ENCODE data around the gene LYPD6B. TPM values are rescaled to one million over a fixed set of nuclear protein-coding genes. Genes with fewer than 3 reads are reported as not detected.

The LYPD6B gene
- total RNA-seq, 1 experiment from 2014 or later, result 2.0 TPM

DNA sequence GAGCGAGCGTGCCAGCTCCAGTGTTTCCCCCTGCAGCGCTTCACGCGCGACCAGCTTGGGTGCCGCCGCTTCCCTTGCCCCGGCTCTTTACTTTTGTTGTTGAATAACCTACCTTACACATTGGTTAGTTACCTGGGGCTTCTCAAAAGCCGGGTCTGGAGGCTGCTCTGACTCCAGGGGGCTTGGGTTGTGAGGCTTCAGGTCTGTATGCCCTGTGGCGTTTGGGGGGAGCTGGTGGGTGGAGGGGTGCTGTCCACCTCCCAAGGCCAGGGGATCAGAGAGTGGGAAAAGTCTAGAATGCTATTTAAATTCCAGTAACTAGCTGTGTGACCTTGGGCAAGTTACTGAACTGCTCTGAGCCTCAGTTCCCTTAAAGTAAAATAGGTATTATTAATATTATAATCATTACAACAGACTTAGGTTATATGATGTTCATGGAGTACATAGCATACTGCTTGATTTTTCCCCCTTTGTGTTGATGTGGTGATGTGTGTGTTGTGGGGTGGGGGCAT, 770 bp downstream of the LYPD6B start:
- WGBS (ENCODE audit: extremely low coverage, insufficient read length, low lambda C conversion rate), result no CpG with 5 or more reads among the region's 11 CpGs
- H4K91ac ChIP-seq (ENCODE audit: insufficient read length, low read depth, low read length), result no peak overlapping the region
- H3K36me3 Mint-ChIP-seq (ENCODE audit: insufficient read depth in 1 of 3, low read depth in 3 of 3), result no peaks in the 10 kb centered on the region
- no peak overlapping the region for H2BK12ac ChIP-seq (ENCODE audit: insufficient read length, low read depth, low read length)
- H2AK5ac ChIP-seq (ENCODE audit: insufficient read length, low read length), result no peak overlapping the region
- peaks cover 9% of the 10 kb centered on the region in 2 experiments for H3K4me1 Mint-ChIP-seq
- no peaks in the 10 kb centered on the region for H3K79me2 ChIP-seq (ENCODE audit: insufficient read depth, low read length)
- no peaks in the 10 kb centered on the region for H4K20me1 ChIP-seq (ENCODE audit: control insufficient read depth, insufficient read depth, insufficient read length)
- H4K8ac ChIP-seq (replicated peaks; ENCODE audit: insufficient read length, low read depth, low read length), result no peak overlapping the region
- no peak overlapping the region for H2BK5ac ChIP-seq (ENCODE audit: insufficient read length, low read length)
- H3K9me3 Mint-ChIP-seq, result no peaks in the 10 kb centered on the region
- DNase-seq, result no peak
- H3K18ac ChIP-seq (ENCODE audit: insufficient read length, low read depth, low read length), result no peak overlapping the region
- 0 out of 2 replicates have a peak overlapping the region, but pooled peaks have one; percentile 21 for H3K14ac ChIP-seq (ENCODE audit: insufficient read depth, low read length)
- H3K56ac ChIP-seq (ENCODE audit: insufficient read length, low read depth, low read length), result no peak overlapping the region
- no peak overlapping the region for H3K9ac ChIP-seq (ENCODE audit: extremely low read depth, insufficient read length, low read length)
- peak overlapping the region; percentile 71 to 87 for H3K4me3 Mint-ChIP-seq
- no peaks in the 10 kb centered on the region for H3K9me3 ChIP-seq (ENCODE audit: control insufficient read depth, low read depth, low read length)
- H3K23me2 ChIP-seq (ENCODE audit: insufficient read length, low read depth, low read length, poor library complexity, severe bottlenecking), result peaks cover 7% of the 10 kb centered on the region
- H3K4ac ChIP-seq (ENCODE audit: low read depth, low read length), result no peak overlapping the region
- H3K27ac ChIP-seq (ENCODE audit: insufficient read length, low read depth, low read length), result no peak overlapping the region
- TF ChIP-seq, protein P1, sequence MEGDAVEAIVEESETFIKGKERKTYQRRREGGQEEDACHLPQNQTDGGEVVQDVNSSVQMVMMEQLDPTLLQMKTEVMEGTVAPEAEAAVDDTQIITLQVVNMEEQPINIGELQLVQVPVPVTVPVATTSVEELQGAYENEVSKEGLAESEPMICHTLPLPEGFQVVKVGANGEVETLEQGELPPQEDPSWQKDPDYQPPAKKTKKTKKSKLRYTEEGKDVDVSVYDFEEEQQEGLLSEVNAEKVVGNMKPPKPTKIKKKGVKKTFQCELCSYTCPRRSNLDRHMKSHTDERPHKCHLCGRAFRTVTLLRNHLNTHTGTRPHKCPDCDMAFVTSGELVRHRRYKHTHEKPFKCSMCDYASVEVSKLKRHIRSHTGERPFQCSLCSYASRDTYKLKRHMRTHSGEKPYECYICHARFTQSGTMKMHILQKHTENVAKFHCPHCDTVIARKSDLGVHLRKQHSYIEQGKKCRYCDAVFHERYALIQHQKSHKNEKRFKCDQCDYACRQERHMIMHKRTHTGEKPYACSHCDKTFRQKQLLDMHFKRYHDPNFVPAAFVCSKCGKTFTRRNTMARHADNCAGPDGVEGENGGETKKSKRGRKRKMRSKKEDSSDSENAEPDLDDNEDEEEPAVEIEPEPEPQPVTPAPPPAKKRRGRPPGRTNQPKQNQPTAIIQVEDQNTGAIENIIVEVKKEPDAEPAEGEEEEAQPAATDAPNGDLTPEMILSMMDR (conservative IDR thresholded peaks at IDR 0.05), result no peak
- H2BK20ac ChIP-seq (ENCODE audit: low read depth, low read length, poor library complexity, severe bottlenecking), result no peak overlapping the region
- H3K4me1 ChIP-seq (ENCODE audit: insufficient read depth, low read length), result no peaks in the 10 kb centered on the region
- H4K5ac ChIP-seq (ENCODE audit: insufficient read length, low read depth, low read length), result no peak overlapping the region
- peak overlapping the region; percentile 24 for H3K4me2 ChIP-seq (ENCODE audit: insufficient read depth, insufficient read length, low read length)
- H3K79me1 ChIP-seq (ENCODE audit: insufficient read depth, low read depth, low read length, poor library complexity, severe bottlenecking), result no peaks in the 10 kb centered on the region
- no peak overlapping the region for H2BK120ac ChIP-seq (ENCODE audit: low read depth, low read length, poor library complexity, severe bottlenecking)
- H2AFZ ChIP-seq (ENCODE audit: low read length), result no peak overlapping the region
- H3K27ac Mint-ChIP-seq, result no peak overlapping the region; a peak in 1 of 7 replicates
- no peak overlapping the region for H2BK15ac ChIP-seq (ENCODE audit: low read depth, low read length)
- H3K27me3 ChIP-seq (ENCODE audit: insufficient read depth, low read length), result peaks cover 6% of the 10 kb centered on the region
- H3K27me3 Mint-ChIP-seq (ENCODE audit: low read depth), result peaks cover 38% of the 10 kb centered on the region
- no peak overlapping the region for H3T11ph ChIP-seq (ENCODE audit: low read length)
- no peak overlapping the region for H3K23ac ChIP-seq (ENCODE audit: insufficient read length, low read depth, low read length)

Data from H9 (cell line).